ENCODE measurements around the gene AFTPH.

GRCh38 chr2:64632835-64633819 is 109.0 kb downstream of the AFTPH start:
- TF ChIP-seq CTCF (conservative IDR thresholded peaks at IDR 0.05 in 1 of 2, IDR thresholded peaks at IDR 0.05 in 1 of 2; ENCODE audit: extremely low read depth in 1 of 2, insufficient read depth in 1 of 2, low read depth in 1 of 2, low read length in 2 of 2) (no peak), EZH2 (IDR thresholded peaks at IDR 0.05; ENCODE audit: borderline replicate concordance, low read length) (no peak)
